Activated CD8-positive, alpha-beta T cell treated with anti-CD3 and anti-CD28 coated beads for 36 hours (primary cell): ENCODE data around the gene OR4E2. TPM values are rescaled to one million over a fixed set of nuclear protein-coding genes. Genes with fewer than 3 reads are reported as not detected.
"Not testable (repeated sequence)": the region's sequence is repeated elsewhere in the genome, so short reads cannot be mapped to it uniquely, and the experiment has no call there.

Experiments used
- ATAC-seq: fragments of 200-7000 bp; cut with Tn5 transposase; one replicate; pipeline ENCODE4 v1.10.0; 2021; ENCODE audit warnings: mild to moderate bottlenecking, moderate library complexity
- CTCF ChIA-PET: fragments of 350-600 bp; sonication (Branson Sonifier 250); formaldehyde crosslinking; loops from one replicate; lab custom pipeline; 2021; ENCODE audit warnings: antibody characterized with exemption; lab: Charles Lee
- POLR2A ChIA-PET: fragments of 350-600 bp; sonication (Branson Sonifier 250); formaldehyde crosslinking; loops from one replicate; lab custom pipeline; 2021; ENCODE audit warnings: antibody characterized with exemption; lab: Charles Lee
- DNase-seq: peaks from one replicate; pipeline ENCODE4 v3.0.0-alpha.2; 2020
- H3K27ac Mint-ChIP-seq: one replicate; pipeline ENCODE4 v1.8.0; 2021; ENCODE audit warnings: mild to moderate bottlenecking, mixed read lengths
- H3K27me3 Mint-ChIP-seq: one replicate; pipeline ENCODE4 v1.8.0; 2021; ENCODE audit warnings: mixed read lengths
- H3K36me3 Mint-ChIP-seq: one replicate; pipeline ENCODE4 v1.8.0; 2021; ENCODE audit warnings: low read depth, mixed read lengths
- H3K4me1 Mint-ChIP-seq: one replicate; pipeline ENCODE4 v1.8.0; 2021; ENCODE audit warnings: low read depth, mixed read lengths
- H3K4me3 Mint-ChIP-seq: one replicate; pipeline ENCODE4 v1.8.0; 2021; ENCODE audit warnings: mild to moderate bottlenecking, moderate library complexity, mixed read lengths
- H3K9me3 Mint-ChIP-seq: one replicate; pipeline ENCODE4 v1.8.0; 2021; ENCODE audit warnings: mixed read lengths
- CTCF ChIP-seq: fragments of 200-600 bp; IDR thresholded peaks from one replicate; pipeline ENCODE4 v1.8.0; 2022; ENCODE audit warnings: antibody characterized with exemption, mild to moderate bottlenecking
- intact Hi-C: fragments of 100-400 bp; cut with micrococcal nuclease; formaldehyde crosslinking; loops from one replicate; pipeline ENCODE4 v1.10.0; 2022
- total RNA-seq, 2 experiments: library from RNA; stranded (reverse); gene quantifications; one replicate each; pipeline ENCODE4 v1.2.3, GENCODE V29; 2021

The OR4E2 gene
- not detected for total RNA-seq

- ChIA-PET CTCF (no interaction called here), POLR2A (no interaction called here)
- ATAC-seq = no peak
- H3K27ac Mint-ChIP-seq = no peak within 1 kb of the TSS
- no peak for TF ChIP-seq CTCF
- H3K27me3 Mint-ChIP-seq = peaks cover 24% of the 10 kb centered on the region
- no peak within 1 kb of the TSS for H3K4me3 Mint-ChIP-seq
- H3K4me1 Mint-ChIP-seq = no peaks in the 10 kb centered on the region
- no peak for DNase-seq
- intact Hi-C loops = no loop called here
- H3K9me3 Mint-ChIP-seq = peaks cover under 1% of the 10 kb centered on the region
- H3K36me3 Mint-ChIP-seq = no peaks in the 10 kb centered on the region
Measured at GRCh38 chr14:21653331-21653885, at the start of gene OR4E2. Gene OR4E2, plus strand, starts transcription at chr14:21653835. Its CDS starts 11,248 bp downstream, at chr14:21665083.

GRCh38 chr14:21612324-21612723, 41.3 kb upstream of the OR4E2 start:
- intact Hi-C loops = no loop called here
- no peak for ATAC-seq
- CTCF ChIA-PET = no interaction called here
- POLR2A ChIA-PET = no interaction called here
- Mint-ChIP-seq H3K4me3 (no peak overlapping the region), H3K27me3 (peaks cover 24% of the 10 kb centered on the region), H3K9me3 (no peaks in the 10 kb centered on the region), H3K4me1 (no peaks in the 10 kb centered on the region), H3K27ac (no peak overlapping the region), H3K36me3 (no peaks in the 10 kb centered on the region)
- DNase-seq = no peak
- no peak for TF ChIP-seq CTCF

GRCh38 chr14:21614240-21614639, 39.4 kb upstream of the OR4E2 start:
- ATAC-seq = no peak
- Mint-ChIP-seq H3K9me3 (no peaks in the 10 kb centered on the region), H3K27me3 (peaks cover 24% of the 10 kb centered on the region), H3K4me3 (no peak overlapping the region), H3K36me3 (no peaks in the 10 kb centered on the region), H3K4me1 (no peaks in the 10 kb centered on the region), H3K27ac (no peak overlapping the region)
- DNase-seq = no peak
- POLR2A ChIA-PET = no interaction called here
- intact Hi-C loops = no loop called here
- TF ChIP-seq CTCF = no peak
- CTCF ChIA-PET = no interaction called here

GRCh38 chr14:21617614-21618013, 36.0 kb upstream of the OR4E2 start:
- Mint-ChIP-seq H3K9me3 (no peaks in the 10 kb centered on the region), H3K27me3 (peaks cover 21% of the 10 kb centered on the region), H3K36me3 (no peaks in the 10 kb centered on the region), H3K27ac (no peak overlapping the region), H3K4me1 (no peaks in the 10 kb centered on the region), H3K4me3 (no peak overlapping the region)
- no peak for DNase-seq
- intact Hi-C loops = no loop called here
- CTCF ChIA-PET = interaction anchor here (1.4 kb wide), 1 partner anchor 94 kb away, joined by 3 read pairs; no protein-coding TSS in a partner anchor
- no peak for ATAC-seq
- POLR2A ChIA-PET = no interaction called here
- TF ChIP-seq CTCF = no peak

- no peak for TF ChIP-seq CTCF
- CTCF ChIA-PET = no interaction called here
- H3K27ac Mint-ChIP-seq = no peak overlapping the region
- H3K4me1 Mint-ChIP-seq = no peaks in the 10 kb centered on the region
- no peaks in the 10 kb centered on the region for H3K9me3 Mint-ChIP-seq
- peaks cover 4% of the 10 kb centered on the region for H3K27me3 Mint-ChIP-seq
- intact Hi-C loops = no loop called here
- POLR2A ChIA-PET = no interaction called here
- no peak for ATAC-seq
- no peaks in the 10 kb centered on the region for H3K36me3 Mint-ChIP-seq
- DNase-seq = no peak
- no peak overlapping the region for H3K4me3 Mint-ChIP-seq
Measured at GRCh38 chr14:21626491-21627230, 27.0 kb upstream of the OR4E2 start.

GRCh38 chr14:21630503-21630902, 23.1 kb upstream of the OR4E2 start:
- ATAC-seq, H3K27ac Mint-ChIP-seq, CTCF ChIA-PET: not testable (repeated sequence)

More at GRCh38 chr14:21630503-21630902, 23.1 kb upstream of the OR4E2 start:
- DNase-seq, H3K27me3 Mint-ChIP-seq, H3K4me3 Mint-ChIP-seq, H3K9me3 Mint-ChIP-seq, H3K4me1 Mint-ChIP-seq, POLR2A ChIA-PET, H3K36me3 Mint-ChIP-seq, intact Hi-C loops: not testable (repeated sequence)
